HepG2 (cell line): ENCODE measurements around the gene SPINT4. TPM values are rescaled to one million over a fixed set of nuclear protein-coding genes. Genes with fewer than 3 reads are reported as not detected.
A peak's percentile ranks its signal among the peaks of the same experiment; 100 is the strongest.

Experiments used
- ATF7-NPFF ChIP-seq: sonication (generic); formaldehyde crosslinking; IDR thresholded peaks from 2 replicates; pipeline ENCODE4 v1.8.1; 2023; ENCODE audit warnings: mild to moderate bottlenecking, low read depth, missing genetic modification reagents, moderate library complexity
- RFX5 ChIP-seq: IDR thresholded peaks from 2 replicates; pipeline ENCODE4 v1.6.1; 2011; ENCODE audit warnings: low read depth, low read length, improper control_type of control experiment
- SAP130 ChIP-seq: IDR thresholded peaks from 2 replicates; pipeline ENCODE4 v1.6.1; 2016; ENCODE audit warnings: low read depth
- TOE1 ChIP-seq: sonication (generic); formaldehyde crosslinking; IDR thresholded peaks from 2 replicates; pipeline ENCODE4 v1.4.0; 2020; ENCODE audit warnings: mild to moderate bottlenecking, missing genetic modification reagents
- TSC22D2 ChIP-seq: sonication (generic); formaldehyde crosslinking; IDR thresholded peaks from 2 replicates; pipeline ENCODE4 v1.5.1; 2020; ENCODE audit warnings: missing genetic modification reagents, mild to moderate bottlenecking, borderline replicate concordance
- ZNF205 ChIP-seq: IDR thresholded peaks from 2 replicates; pipeline ENCODE4 v1.6.1; 2018; ENCODE audit warnings: missing biosample characterization, missing genetic modification reagents
- ZNF501 ChIP-seq: sonication (generic); formaldehyde crosslinking; IDR thresholded peaks from 2 replicates; pipeline ENCODE4 v1.5.1; 2020; ENCODE audit warnings: mild to moderate bottlenecking, moderate library complexity, missing genetic modification reagents
- ZNF891 ChIP-seq: sonication (generic); formaldehyde crosslinking; IDR thresholded peaks from 2 replicates; pipeline ENCODE4 v1.5.0; 2020; ENCODE audit warnings: mild to moderate bottlenecking, missing genetic modification reagents
- polyA plus RNA-seq, 8 experiments: library from polyadenylated mRNA; depleted of rRNA in 3 of 8; stranded (reverse) in 7 of 8; unstranded in 1 of 8; fragments of >200 nt; fragmentation: Illumina TruSeq in 4 of 8; extraction: Trizol in 4 of 8; gene quantifications; 2 replicates each; pipeline versions ENCODE4 v1.2.1 to v1.2.3, GENCODE V29; 2011 to 2016; ENCODE audit warnings: low read depth in 4 of 8, missing spikeins in 1 of 8, mixed read lengths in 1 of 8; ENCODE audit not compliant: insufficient read depth in 1 of 8
- total RNA-seq, 5 experiments: library from RNA; depleted of rRNA; stranded (reverse); fragments of >200 nt; fragmentation: Illumina TruSeq; extraction: Trizol; gene quantifications; 2 replicates each; pipeline ENCODE4 v1.2.3, GENCODE V29; 2016; ENCODE audit warnings: low read depth in 1 of 5
- TF ChIP-seq, protein P1 (sequence below): sonication (generic); formaldehyde crosslinking; IDR thresholded peaks from 2 replicates; pipeline ENCODE4 v1.4.0; 2020; ENCODE audit warnings: mild to moderate bottlenecking, missing genetic modification reagents
- TF ChIP-seq, protein P2 (sequence below): sonication (generic); formaldehyde crosslinking; conservative IDR thresholded peaks from 2 replicates; pipeline ENCODE4 v1.4.0; 2020; ENCODE audit warnings: mild to moderate bottlenecking, missing genetic modification reagents, moderate library complexity
- TF ChIP-seq, protein P3 (sequence below): sonication (generic); formaldehyde crosslinking; IDR thresholded peaks from 2 replicates; pipeline ENCODE4 v1.4.0; 2020; ENCODE audit warnings: missing genetic modification reagents
- TF ChIP-seq, protein P4 (sequence below): sonication (generic); formaldehyde crosslinking; IDR thresholded peaks from 2 replicates; pipeline ENCODE4 v1.4.0; 2020; ENCODE audit warnings: missing genetic modification reagents, borderline replicate concordance
- TF ChIP-seq, protein P5 (sequence below): sonication (generic); formaldehyde crosslinking; IDR thresholded peaks from 2 replicates; pipeline ENCODE4 v1.4.0; 2020; ENCODE audit warnings: missing genetic modification reagents, borderline replicate concordance

The SPINT4 gene
- total and polyA plus RNA-seq, 2 of the 13 experiments (the other 11 are each of a cell fraction or from before 2014, with no cell fraction given), result not detected

DNA sequence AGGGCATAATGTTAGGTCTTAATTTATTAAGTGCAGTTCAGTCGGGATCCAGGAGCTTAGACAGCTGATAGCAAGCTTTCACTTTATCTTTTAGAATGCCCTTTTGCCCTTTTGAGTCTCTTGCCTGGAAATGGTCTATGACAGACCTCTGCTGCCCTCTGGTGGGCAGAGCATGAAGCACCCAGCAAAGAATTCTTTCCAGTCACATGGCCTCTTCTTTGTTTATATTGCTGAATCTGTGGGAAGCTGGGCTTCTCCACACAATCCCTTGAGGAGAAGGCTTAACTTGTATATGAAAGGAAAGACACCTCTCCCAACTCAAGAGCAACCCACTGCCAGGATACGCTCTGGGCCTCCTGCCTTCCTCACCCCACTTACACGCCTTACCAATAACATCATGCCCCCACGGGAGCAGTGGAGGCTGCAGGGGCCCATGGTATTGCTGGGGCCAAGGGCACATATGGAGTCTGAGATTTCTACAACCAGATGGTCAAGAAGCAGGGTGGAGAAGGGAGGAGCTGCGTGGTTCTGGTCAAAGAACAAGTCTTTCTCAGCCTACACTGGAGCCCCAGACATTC, 49.1 kb downstream of the SPINT4 start (continued):
- TF ChIP-seq, protein P1, sequence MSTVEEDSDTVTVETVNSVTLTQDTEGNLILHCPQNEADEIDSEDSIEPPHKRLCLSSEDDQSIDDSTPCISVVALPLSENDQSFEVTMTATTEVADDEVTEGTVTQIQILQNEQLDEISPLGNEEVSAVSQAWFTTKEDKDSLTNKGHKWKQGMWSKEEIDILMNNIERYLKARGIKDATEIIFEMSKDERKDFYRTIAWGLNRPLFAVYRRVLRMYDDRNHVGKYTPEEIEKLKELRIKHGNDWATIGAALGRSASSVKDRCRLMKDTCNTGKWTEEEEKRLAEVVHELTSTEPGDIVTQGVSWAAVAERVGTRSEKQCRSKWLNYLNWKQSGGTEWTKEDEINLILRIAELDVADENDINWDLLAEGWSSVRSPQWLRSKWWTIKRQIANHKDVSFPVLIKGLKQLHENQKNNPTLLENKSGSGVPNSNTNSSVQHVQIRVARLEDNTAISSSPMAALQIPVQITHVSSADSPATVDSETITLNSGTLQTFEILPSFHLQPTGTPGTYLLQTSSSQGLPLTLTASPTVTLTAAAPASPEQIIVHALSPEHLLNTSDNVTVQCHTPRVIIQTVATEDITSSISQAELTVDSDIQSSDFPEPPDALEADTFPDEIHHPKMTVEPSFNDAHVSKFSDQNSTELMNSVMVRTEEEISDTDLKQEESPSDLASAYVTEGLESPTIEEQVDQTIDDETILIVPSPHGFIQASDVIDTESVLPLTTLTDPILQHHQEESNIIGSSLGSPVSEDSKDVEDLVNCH (CRISPR knock-in tag), result no peak
- TF ChIP-seq ATF7-NPFF (CRISPR knock-in tag) (no peak), TOE1 (CRISPR knock-in tag) (no peak), ZNF205 (peak; percentile 80; the same call in 1 of the 2 replicates), RFX5 (no peak), SAP130 (CRISPR knock-in tag) (peak; percentile 61), ZNF501 (peak; percentile 75), ZNF891 (CRISPR knock-in tag) (no peak), TSC22D2 (CRISPR knock-in tag) (no peak)
- TF ChIP-seq, protein P2, sequence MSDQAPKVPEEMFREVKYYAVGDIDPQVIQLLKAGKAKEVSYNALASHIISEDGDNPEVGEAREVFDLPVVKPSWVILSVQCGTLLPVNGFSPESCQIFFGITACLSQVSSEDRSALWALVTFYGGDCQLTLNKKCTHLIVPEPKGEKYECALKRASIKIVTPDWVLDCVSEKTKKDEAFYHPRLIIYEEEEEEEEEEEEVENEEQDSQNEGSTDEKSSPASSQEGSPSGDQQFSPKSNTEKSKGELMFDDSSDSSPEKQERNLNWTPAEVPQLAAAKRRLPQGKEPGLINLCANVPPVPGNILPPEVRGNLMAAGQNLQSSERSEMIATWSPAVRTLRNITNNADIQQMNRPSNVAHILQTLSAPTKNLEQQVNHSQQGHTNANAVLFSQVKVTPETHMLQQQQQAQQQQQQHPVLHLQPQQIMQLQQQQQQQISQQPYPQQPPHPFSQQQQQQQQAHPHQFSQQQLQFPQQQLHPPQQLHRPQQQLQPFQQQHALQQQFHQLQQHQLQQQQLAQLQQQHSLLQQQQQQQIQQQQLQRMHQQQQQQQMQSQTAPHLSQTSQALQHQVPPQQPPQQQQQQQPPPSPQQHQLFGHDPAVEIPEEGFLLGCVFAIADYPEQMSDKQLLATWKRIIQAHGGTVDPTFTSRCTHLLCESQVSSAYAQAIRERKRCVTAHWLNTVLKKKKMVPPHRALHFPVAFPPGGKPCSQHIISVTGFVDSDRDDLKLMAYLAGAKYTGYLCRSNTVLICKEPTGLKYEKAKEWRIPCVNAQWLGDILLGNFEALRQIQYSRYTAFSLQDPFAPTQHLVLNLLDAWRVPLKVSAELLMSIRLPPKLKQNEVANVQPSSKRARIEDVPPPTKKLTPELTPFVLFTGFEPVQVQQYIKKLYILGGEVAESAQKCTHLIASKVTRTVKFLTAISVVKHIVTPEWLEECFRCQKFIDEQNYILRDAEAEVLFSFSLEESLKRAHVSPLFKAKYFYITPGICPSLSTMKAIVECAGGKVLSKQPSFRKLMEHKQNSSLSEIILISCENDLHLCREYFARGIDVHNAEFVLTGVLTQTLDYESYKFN, result no peak
- TF ChIP-seq, protein P3, sequence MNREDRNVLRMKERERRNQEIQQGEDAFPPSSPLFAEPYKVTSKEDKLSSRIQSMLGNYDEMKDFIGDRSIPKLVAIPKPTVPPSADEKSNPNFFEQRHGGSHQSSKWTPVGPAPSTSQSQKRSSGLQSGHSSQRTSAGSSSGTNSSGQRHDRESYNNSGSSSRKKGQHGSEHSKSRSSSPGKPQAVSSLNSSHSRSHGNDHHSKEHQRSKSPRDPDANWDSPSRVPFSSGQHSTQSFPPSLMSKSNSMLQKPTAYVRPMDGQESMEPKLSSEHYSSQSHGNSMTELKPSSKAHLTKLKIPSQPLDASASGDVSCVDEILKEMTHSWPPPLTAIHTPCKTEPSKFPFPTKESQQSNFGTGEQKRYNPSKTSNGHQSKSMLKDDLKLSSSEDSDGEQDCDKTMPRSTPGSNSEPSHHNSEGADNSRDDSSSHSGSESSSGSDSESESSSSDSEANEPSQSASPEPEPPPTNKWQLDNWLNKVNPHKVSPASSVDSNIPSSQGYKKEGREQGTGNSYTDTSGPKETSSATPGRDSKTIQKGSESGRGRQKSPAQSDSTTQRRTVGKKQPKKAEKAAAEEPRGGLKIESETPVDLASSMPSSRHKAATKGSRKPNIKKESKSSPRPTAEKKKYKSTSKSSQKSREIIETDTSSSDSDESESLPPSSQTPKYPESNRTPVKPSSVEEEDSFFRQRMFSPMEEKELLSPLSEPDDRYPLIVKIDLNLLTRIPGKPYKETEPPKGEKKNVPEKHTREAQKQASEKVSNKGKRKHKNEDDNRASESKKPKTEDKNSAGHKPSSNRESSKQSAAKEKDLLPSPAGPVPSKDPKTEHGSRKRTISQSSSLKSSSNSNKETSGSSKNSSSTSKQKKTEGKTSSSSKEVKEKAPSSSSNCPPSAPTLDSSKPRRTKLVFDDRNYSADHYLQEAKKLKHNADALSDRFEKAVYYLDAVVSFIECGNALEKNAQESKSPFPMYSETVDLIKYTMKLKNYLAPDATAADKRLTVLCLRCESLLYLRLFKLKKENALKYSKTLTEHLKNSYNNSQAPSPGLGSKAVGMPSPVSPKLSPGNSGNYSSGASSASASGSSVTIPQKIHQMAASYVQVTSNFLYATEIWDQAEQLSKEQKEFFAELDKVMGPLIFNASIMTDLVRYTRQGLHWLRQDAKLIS (CRISPR knock-in tag), result no peak
- TF ChIP-seq, protein P4, sequence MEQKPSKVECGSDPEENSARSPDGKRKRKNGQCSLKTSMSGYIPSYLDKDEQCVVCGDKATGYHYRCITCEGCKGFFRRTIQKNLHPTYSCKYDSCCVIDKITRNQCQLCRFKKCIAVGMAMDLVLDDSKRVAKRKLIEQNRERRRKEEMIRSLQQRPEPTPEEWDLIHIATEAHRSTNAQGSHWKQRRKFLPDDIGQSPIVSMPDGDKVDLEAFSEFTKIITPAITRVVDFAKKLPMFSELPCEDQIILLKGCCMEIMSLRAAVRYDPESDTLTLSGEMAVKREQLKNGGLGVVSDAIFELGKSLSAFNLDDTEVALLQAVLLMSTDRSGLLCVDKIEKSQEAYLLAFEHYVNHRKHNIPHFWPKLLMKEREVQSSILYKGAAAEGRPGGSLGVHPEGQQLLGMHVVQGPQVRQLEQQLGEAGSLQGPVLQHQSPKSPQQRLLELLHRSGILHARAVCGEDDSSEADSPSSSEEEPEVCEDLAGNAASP, result peak; percentile 59; the same call in 1 of the 2 replicates
- TF ChIP-seq, protein P5, sequence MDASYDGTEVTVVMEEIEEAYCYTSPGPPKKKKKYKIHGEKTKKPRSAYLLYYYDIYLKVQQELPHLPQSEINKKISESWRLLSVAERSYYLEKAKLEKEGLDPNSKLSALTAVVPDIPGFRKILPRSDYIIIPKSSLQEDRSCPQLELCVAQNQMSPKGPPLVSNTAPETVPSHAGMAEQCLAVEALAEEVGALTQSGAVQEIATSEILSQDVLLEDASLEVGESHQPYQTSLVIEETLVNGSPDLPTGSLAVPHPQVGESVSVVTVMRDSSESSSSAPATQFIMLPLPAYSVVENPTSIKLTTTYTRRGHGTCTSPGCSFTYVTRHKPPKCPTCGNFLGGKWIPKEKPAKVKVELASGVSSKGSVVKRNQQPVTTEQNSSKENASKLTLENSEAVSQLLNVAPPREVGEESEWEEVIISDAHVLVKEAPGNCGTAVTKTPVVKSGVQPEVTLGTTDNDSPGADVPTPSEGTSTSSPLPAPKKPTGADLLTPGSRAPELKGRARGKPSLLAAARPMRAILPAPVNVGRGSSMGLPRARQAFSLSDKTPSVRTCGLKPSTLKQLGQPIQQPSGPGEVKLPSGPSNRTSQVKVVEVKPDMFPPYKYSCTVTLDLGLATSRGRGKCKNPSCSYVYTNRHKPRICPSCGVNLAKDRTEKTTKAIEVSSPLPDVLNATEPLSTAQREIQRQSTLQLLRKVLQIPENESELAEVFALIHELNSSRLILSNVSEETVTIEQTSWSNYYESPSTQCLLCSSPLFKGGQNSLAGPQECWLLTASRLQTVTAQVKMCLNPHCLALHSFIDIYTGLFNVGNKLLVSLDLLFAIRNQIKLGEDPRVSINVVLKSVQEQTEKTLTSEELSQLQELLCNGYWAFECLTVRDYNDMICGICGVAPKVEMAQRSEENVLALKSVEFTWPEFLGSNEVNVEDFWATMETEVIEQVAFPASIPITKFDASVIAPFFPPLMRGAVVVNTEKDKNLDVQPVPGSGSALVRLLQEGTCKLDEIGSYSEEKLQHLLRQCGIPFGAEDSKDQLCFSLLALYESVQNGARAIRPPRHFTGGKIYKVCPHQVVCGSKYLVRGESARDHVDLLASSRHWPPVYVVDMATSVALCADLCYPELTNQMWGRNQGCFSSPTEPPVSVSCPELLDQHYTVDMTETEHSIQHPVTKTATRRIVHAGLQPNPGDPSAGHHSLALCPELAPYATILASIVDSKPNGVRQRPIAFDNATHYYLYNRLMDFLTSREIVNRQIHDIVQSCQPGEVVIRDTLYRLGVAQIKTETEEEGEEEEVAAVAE (CRISPR knock-in tag), result peak; percentile 72; the same call in 1 of the 2 replicates
